ENCODE data around the gene HCN2. TPM values are rescaled to one million over a fixed set of nuclear protein-coding genes. Genes with fewer than 3 reads are reported as not detected.
A peak's percentile ranks its signal among the peaks of the same experiment; 100 is the strongest.
"Not testable (repeated sequence)": the region's sequence is repeated elsewhere in the genome, so short reads cannot be mapped to it uniquely, and the experiment has no call there.

The HCN2 gene
- polyA plus RNA-seq, 3 donors: 0.40 to 0.45 (median 0.42) TPM

DNA sequence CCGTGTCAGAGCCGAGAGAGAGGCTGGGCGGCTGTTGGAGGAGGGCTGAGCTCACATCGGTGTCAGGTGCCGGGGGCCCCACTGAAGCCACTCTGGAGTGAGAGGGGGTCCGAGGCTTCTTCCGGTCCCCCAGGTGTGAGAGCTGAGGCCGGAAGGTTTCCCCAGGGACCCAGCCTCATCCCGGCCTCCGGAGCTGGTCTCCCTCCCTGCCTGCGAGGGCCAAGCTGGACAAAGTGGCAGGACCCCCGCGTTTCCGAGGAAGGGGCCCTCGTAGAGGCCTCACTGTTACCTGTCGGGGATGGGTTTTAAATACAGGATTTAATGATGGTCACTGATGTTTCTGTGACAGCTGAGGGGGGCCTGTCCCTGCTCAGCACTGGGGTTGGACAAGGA lies 6.6 kb downstream of the HCN2 start:
- DNase-seq (ENCODE audit: extremely low read depth in 1 of 11, low read depth in 9 of 11, low spot score in 4 of 11): no peak

DNA sequence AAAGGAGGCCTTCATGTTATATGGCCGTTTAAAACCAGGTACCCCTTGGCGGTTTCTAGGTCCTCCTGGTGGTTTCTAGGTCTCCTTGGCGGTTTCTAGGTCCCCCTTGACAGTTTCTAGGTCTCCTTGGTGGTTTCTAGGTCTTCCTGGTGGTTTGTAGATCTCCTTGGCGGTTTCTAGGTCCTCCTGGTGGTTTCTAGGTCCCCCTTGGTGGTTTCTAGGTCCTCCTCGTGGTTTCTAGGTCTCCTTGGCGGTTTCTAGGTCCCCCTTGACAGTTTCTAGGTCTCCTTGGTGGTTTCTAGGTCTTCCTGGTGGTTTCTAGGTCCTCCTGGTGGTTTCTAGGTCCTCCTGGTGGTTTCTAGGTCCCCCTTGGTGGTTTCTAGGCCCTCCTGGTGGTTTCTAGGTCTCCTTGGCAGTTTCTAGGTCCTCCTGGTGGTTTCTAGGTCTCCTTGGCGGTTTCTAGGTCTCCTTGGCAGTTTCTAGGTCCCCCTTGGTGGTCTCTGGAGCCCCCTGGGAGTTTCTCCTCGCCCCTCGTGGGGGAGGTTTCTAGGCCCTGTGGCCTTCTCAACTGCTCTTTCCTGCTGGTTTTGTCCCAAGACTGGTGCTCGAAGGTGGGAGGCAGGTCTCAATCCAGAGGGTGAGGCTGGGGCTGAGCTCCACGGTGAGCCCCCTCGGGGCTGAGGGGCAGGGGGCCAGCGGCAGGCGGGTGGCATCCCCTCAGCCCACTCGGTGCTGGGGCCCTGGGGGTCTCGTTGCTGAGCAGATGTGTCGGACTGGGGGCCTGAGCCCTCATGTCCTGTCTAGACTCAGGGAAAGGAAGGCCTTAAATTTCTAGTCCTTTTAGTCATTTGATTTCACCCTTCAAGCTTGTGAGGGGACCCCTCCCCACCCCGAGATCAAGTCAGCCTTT lies 8.0 kb downstream of the HCN2 start:
- no peak for DNase-seq (ENCODE audit: extremely low read depth in 1 of 11, low read depth in 9 of 11, low spot score in 4 of 11)

DNA sequence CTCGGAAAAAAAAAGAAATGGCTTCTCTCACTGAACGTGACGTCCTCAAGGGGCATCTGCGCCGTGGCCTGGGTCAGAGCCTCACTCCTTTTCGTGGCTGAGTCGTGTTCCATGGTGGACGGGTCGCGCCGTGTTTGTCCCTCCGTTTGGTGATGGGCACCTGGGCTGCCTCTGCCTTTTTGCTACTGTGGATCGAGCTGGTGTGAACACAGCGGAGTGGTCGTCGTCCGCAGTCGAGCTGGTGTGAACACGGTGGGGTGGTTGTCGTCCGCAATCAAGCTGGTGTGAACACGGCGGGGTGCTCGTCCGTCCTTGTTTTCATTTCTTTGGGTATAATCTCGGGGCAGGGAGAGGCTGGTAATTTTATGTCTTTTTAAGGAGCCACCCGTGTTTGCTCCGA lies 11.6 kb downstream of the HCN2 start:
- DNase-seq (ENCODE audit: extremely low read depth in 1 of 11, low read depth in 9 of 11, low spot score in 4 of 11): no peak

DNA sequence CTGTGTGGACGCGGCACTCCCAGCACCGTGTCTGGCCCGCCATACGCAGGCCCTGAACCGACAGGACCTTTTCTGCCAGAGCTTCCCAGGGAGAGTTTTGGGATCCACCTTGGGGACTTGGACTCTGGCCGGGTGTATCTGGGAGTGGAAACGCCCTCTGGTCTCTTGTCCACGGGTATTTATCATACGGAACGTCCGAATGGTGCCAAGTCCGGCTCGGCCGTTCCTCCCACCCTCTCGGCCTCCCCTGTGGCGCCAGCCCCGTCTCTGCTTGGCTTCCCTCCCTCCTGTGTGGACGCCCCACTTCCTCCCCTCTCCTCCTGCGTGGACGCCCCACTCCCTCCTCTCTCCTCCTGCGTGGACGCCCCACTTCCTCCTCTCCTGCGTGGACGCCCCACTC lies 12.1 kb downstream of the HCN2 start:
- DNase-seq (ENCODE audit: extremely low read depth in 1 of 11, low read depth in 9 of 11, low spot score in 4 of 11): no peak

DNA sequence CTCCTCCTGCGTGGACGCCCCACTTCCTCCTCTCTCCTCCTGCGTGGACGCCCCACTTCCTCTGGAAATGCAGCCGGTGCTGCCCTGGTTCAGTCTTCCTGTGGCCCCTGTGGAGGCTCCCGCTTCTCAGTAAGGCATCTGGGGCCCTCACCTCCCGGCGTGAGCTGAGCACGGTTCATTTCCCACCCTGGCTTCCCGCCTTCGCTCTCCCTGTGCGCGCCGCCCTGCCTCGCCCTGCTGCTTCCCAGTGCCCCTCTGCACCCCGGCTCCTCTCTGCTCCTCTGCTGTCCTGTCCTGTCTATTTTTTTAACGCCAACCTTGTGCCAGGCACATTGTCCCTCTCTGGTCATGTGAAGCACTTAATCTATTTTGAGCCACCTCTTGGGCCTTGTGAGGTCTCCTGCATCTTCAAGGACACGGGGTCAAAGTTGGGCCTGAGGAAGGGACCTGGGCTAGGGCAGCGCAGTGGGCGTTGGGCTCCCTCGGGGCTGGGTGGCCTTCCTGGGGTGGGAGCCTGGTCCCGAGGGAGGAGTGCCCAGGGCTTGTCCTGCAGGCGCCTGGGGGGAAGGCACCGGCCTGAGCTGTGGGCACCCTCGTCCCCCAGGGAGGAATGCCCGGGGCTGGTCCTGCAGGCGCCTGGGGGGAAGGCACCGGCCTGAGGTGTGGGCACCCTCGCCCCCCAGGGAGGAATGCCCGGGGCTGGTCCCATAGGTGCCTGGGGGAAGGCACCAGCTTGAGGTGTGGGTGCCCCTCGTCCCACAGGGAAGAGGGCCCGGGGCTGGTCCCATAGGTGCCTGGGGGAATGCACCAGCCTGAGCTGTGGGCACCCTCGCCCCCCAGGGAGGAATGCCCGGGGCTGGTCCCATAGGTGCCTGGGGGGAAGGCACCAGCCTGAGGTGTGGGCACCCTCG lies 13.0 kb downstream of the HCN2 start:
- no peak for DNase-seq (ENCODE audit: extremely low read depth in 1 of 11, low read depth in 9 of 11, low spot score in 4 of 11)

DNA sequence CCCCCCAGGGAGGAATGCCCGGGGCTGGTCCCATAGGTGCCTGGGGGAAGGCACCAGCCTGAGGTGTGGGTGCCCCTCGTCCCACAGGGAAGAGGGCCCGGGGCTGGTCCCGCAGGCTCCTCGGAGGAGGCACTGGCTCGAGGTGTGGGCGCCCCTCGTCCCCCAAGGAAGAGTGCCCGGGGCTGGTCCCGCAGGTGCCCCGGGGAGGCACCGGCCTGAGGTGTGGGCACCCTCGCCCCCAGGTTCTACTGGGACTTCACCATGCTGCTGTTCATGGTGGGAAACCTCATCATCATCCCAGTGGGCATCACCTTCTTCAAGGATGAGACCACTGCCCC lies 13.6 kb downstream of the HCN2 start:
- DNase-seq (ENCODE audit: extremely low read depth in 1 of 11, low read depth in 9 of 11, low spot score in 4 of 11): not testable (repeated sequence)

DNA sequence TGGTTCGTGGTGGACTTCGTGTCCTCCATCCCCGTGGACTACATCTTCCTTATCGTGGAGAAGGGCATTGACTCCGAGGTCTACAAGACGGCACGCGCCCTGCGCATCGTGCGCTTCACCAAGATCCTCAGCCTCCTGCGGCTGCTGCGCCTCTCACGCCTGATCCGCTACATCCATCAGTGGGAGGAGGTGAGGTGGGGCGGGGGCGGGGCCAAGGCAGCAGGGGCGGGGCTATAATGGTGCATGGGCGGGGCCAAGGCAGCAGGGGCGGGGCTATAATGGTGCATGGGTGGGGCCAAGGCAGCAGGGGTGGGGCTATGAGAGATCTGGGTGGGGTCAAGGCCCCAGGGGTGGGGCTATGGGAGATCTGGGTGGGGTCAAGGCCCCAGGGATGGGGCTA lies 14.1 kb downstream of the HCN2 start:
- not testable (repeated sequence) for DNase-seq (ENCODE audit: extremely low read depth in 1 of 11, low read depth in 9 of 11, low spot score in 4 of 11)

DNA sequence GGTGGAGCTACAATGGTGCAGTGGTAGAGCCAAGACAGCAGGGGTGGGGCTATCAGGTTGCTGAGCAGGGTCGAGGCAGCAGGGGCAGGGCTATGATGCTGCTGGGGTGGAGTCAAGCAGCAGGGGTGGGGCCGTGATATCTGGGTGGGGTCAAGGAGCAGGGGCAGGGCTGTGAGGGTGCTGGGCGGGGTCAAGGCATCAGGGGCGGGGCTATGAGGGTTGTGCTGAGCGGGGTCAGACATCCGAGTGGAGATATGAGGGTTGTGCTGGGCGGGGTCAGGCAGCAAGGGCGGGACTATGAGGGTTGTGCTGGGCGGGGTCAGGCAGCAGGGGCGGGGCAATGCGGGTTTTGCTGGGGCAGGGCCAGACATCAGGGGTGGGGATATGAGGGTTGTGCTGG lies 14.7 kb downstream of the HCN2 start:
- no peak for DNase-seq (ENCODE audit: extremely low read depth in 1 of 11, low read depth in 9 of 11, low spot score in 4 of 11)

DNA sequence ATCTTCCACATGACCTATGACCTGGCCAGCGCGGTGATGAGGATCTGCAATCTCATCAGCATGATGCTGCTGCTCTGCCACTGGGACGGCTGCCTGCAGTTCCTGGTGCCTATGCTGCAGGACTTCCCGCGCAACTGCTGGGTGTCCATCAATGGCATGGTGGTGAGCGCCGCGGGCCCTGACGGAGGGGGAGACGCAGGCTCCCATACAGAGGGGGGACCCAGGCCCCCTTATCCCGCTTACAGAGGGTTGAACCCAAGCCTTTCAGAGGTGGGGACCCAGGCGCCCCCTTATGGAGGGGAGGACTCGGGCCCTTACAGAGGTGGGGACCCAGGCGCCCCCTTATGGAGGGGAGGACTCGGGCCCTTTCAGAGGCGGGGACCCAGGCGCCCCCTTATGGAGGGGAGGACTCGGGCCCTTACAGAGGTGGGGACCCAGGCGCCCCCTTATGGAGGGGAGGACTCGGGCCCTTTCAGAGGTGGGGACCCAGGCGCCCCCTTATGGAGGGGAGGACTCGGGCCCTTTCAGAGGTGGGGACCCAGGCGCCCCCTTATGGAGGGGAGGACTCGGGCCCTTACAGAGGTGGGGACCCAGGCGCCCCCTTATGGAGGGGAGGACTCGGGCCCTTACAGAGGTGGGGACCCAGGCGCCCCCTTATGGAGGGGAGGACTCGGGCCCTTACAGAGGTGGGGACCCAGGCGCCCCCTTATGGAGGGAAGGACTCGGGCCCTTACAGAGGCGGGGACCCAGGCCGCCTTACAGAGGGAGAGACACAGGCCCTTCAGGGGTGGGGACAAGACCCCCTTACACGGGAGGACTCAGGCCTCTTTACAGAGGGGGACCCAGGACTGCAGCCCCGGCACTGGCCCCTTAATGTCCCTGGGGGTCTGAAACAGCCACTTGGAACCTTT lies 15.6 kb downstream of the HCN2 start:
- DNase-seq (ENCODE audit: extremely low read depth in 1 of 11, low read depth in 9 of 11, low spot score in 4 of 11): not testable (repeated sequence)

DNA sequence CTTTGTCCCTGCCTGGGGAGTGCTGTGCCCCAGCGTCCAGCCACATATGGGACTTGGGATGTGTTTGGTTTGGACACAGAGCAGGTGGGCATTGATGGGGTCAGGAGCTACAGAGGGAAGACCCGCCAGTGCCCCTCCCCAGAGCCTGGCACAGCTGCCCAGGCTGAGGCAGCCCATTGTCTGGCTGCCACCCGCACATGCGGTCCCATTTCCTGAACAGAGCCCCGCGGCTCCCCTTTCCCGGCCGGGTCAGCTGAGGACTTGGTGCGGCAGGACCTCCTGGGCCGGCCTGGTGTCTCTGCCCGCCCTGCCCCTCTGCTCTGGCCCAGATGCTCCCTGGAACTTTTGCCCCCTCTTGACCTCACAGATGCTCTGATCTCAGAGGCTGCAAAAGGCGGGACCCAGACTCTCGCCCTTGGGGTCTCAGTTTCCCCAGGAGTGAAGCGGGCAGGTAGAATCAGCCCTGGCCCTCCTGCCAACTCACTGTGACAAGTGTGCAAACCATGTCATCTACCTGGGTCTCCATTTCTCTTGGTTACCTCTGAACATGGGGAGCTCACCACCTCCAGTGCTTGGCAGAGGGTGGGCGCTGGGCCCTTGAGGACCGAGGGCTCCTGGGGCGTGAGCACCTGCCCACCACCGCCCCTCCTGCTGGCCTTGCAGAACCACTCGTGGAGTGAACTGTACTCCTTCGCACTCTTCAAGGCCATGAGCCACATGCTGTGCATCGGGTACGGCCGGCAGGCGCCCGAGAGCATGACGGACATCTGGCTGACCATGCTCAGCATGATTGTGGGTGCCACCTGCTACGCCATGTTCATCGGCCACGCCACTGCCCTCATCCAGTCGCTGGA lies 17.8 kb downstream of the HCN2 start:
- no peak for DNase-seq (ENCODE audit: extremely low read depth in 1 of 11, low read depth in 9 of 11, low spot score in 4 of 11)

DNA sequence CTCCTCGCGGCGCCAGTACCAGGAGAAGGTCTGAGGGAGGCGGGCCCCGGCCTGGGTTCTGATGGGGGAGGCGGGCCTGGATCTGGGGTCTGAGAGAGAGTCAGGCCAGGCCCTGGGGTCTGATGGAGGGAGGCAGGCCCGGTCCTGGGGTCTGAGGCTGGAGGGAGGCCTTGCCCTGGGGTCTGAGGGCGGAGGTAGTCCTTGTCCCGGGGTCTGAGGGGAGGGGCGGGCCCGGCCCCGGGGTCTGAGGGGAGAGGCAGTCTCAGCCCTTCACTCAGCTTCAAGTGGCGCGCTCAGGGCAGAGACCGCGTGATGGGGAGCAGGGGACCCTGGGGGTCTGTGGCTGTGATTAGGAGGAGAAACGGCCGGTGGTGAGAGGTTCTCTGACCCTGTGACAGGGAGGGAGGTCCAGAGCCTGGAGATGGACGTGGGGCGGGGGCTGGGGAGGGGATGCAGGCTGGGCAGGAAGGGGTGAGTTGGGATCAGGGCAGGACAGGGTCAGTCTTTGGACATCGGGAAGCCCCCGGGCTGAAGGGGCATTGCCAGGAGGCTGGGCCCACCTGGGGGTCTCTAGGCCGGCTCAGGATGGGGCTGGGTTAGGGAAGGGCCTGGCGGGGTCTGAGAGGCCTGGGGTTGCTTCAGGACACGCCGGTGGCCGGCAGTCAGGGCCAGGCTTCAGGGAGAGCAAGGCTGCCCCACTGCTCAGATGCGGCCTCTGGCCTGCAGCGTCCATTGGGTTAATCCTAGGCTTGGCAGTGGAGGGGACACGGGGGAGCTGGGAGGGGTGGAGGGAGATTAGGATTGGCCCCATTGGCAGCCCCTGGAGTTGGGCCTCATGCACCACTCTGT lies 18.7 kb downstream of the HCN2 start:
- no peak for DNase-seq (ENCODE audit: extremely low read depth in 1 of 11, low read depth in 9 of 11, low spot score in 4 of 11)

DNA sequence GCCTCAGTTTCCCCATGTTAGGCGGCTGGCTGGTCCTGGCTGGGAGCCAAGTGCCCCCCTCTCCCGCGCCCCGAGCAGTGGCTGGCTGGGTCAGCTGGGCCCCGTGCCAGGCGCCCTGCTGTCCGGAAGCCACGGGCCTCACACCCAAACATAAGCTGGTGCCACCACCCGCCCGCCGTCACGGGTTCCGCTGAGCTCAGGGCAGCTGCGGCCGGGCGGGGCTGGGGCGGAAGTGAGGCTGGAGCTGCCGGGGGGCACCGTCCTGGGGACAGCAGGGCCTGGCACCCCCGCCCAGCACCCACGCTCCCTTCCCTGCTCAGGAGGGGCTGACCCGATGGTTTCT lies 19.3 kb downstream of the HCN2 start:
- no peak for DNase-seq (ENCODE audit: extremely low read depth in 1 of 11, low read depth in 9 of 11, low spot score in 4 of 11)

DNA sequence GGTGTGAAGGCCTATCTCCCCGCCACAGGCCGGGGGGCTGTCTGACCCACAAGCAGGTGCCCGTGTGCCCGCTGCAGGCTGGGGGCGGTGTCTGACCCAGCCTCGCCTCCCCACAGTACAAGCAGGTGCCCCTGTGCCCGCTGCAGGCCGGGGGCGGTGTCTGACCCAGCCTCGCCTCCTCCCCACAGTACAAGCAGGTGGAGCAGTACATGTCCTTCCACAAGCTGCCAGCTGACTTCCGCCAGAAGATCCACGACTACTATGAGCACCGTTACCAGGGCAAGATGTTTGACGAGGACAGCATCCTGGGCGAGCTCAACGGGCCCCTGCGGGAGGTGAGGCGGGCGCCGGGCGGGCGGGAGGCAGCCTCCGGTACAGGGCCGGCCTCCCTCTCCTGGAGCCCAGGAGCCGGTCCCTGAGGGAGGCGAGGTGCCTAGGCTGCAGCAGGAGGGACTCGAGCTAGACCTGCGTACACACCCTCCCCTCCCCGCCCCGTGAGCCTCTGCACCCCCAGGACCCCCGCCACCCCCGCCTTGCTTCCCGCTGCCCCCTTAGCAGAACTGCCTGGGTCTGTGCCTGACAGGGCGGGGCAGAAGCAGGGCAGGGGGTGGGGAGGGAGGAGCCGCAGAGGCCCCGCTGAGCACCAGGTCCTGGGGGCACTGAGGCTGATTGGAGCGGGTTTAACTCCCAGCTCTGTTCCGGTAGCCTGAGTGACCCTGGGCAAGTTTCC lies 20.6 kb downstream of the HCN2 start:
- no peak for DNase-seq (ENCODE audit: extremely low read depth in 1 of 11, low read depth in 9 of 11, low spot score in 4 of 11)

DNA sequence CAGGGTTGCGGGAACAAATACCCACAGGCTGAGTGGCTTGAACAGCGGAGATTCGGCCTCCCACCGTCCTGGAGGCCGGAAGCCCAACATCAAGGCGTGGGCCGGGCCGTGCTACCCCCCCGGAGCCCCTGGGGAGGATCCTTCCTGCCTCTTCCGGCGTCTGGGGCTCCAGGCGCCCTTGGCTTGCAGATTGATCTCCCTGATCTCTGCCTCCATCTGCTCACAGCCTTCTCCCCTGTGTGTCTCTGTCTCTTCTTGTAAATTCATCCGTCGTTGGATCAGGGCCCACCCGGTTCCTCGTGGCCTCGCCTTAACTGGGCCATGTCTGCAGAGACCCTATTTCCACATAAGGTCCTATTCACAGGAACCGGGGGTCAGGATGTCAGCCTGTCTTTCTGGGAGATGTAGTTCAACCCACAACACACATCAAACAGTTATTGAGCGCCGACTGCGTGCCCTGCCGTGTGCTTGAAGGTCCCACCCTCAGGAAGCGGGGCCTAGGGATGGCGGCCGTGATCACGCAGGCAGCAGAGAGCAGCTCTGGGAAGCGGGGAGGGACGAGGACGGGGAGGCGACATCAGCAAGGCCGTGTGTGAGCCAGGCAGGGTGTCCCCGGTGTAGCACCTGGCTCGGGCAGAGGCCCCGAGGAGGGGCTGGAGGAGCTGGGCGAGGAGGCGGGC lies 21.3 kb downstream of the HCN2 start:
- DNase-seq (ENCODE audit: extremely low read depth in 1 of 11, low read depth in 9 of 11, low spot score in 4 of 11): peak in 1 of 11 donors; percentile 45

DNA sequence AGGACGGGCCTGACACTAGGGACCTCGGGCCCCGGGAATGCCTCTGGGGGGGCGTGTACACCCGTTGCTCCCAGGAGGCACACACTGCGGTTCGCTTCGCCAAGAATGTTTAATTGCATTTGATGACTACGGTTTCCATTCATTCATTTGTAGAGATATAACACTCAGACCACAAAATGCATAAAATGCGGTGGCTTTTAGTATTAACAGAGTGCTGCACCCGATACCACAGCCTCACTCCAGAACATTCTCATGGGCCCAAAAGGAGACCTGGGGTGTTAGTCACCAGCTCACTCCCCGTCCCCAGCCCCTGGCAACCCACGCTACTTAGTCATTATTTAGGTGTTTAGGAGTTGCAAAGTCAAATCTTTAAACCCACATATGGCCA lies 21.8 kb downstream of the HCN2 start:
- DNase-seq (ENCODE audit: extremely low read depth in 1 of 11, low read depth in 9 of 11, low spot score in 4 of 11): no peak

DNA sequence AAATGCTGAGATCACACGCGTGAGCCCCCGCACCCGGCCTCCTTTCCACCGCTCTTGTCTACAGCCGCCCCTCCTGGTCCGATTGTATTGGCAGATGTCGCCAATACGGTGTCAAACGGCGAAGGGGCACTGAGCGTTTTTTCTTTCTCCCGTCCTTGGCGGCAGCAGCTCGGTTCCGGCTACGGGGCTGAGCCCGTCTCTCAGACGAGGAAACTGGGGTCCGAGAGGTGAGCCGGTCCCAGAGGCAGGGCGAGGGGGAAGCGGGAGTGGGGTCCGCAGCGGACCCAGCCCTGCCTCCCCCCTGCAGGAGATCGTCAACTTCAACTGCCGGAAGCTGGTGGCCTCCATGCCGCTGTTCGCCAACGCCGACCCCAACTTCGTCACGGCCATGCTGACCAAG lies 23.3 kb downstream of the HCN2 start:
- no peak for DNase-seq (ENCODE audit: extremely low read depth in 1 of 11, low read depth in 9 of 11, low spot score in 4 of 11)
